WTC11 (cell line): ENCODE measurements around the gene RSRC1. TPM values are rescaled to one million over a fixed set of nuclear protein-coding genes. Genes with fewer than 3 reads are reported as not detected.
"Not testable (repeated sequence)": the region's sequence is repeated elsewhere in the genome, so short reads cannot be mapped to it uniquely, and the experiment has no call there.

Source experiments
- ATAC-seq: fragments of 200-7000 bp; cut with Tn5 transposase; 2 replicates; pipeline ENCODE4 v1.10.0; 2021; ENCODE audit warnings: mild to moderate bottlenecking, moderate library complexity
- CTCF ChIA-PET: fragments of 300-600 bp; sonication (Branson Sonifier 250); formaldehyde crosslinking; loops from one replicate; lab custom pipeline; 2021; ENCODE audit warnings: antibody characterized with exemption; lab: Charles Lee
- POLR2A ChIA-PET: fragments of 350-600 bp; sonication (Branson Sonifier 250); formaldehyde crosslinking; loops from one replicate; lab custom pipeline; 2021; ENCODE audit warnings: antibody characterized with exemption; lab: Charles Lee
- DNase-seq: peaks from one replicate; pipeline ENCODE4 v3.0.0; 2021; ENCODE audit warnings: low spot score
- H3K27ac Mint-ChIP-seq: 2 replicates; pipeline ENCODE4 v1.8.0; 2021; ENCODE audit warnings: mixed read lengths
- H3K27me3 Mint-ChIP-seq: 2 replicates; pipeline ENCODE4 v1.8.0; 2021; ENCODE audit warnings: low read depth, mild to moderate bottlenecking, moderate library complexity, mixed read lengths
- H3K36me3 Mint-ChIP-seq: 2 replicates; pipeline ENCODE4 v1.8.0; 2021; ENCODE audit warnings: mixed read lengths
- H3K4me1 Mint-ChIP-seq: 2 replicates; pipeline ENCODE4 v1.8.0; 2022; ENCODE audit warnings: mixed read lengths
- H3K4me3 Mint-ChIP-seq: 2 replicates; pipeline ENCODE4 v1.8.0; 2021; ENCODE audit warnings: mild to moderate bottlenecking, moderate library complexity, mixed read lengths
- H3K9me3 Mint-ChIP-seq: 2 replicates; pipeline ENCODE4 v1.8.0; 2021; ENCODE audit warnings: mixed read lengths
- ATF1 ChIP-seq: sonication (generic); formaldehyde crosslinking; IDR thresholded peaks from 2 replicates; pipeline ENCODE4 v1.8.1; 2023; ENCODE audit warnings: mild to moderate bottlenecking, moderate library complexity, missing genetic modification reagents
- E2F5 ChIP-seq: sonication (generic); formaldehyde crosslinking; IDR thresholded peaks from 2 replicates; pipeline ENCODE4 v1.8.1; 2022; ENCODE audit warnings: mild to moderate bottlenecking, moderate library complexity, missing genetic modification reagents
- FOXJ3 ChIP-seq: sonication (generic); formaldehyde crosslinking; IDR thresholded peaks from 2 replicates; pipeline ENCODE4 v1.9.0; 2021; ENCODE audit warnings: missing genetic modification reagents, mild to moderate bottlenecking, borderline replicate concordance
- GRHL2 ChIP-seq: fragments of 250-450 bp; sonication (Bioruptor Pico); IDR thresholded peaks from 2 replicates; pipeline ENCODE4 v1.8.0; 2022; ENCODE audit warnings: mild to moderate bottlenecking, moderate library complexity; ENCODE audit not compliant: insufficient replicate concordance, severe bottlenecking
- IRF2 ChIP-seq: sonication (generic); formaldehyde crosslinking; IDR thresholded peaks from 2 replicates; pipeline ENCODE4 v1.8.0; 2022; ENCODE audit warnings: low read depth, missing genetic modification reagents, borderline replicate concordance
- MXD4 ChIP-seq: fragments of 250-450 bp; sonication (Bioruptor Pico); IDR thresholded peaks from 2 replicates; pipeline ENCODE4 v1.8.0; 2021; ENCODE audit warnings: mild to moderate bottlenecking, moderate library complexity, borderline replicate concordance
- MYBL2 ChIP-seq: sonication (generic); formaldehyde crosslinking; IDR thresholded peaks from 2 replicates; pipeline ENCODE4 v1.8.1; 2023; ENCODE audit warnings: mild to moderate bottlenecking, moderate library complexity, missing genetic modification reagents
- NR1H2 ChIP-seq: sonication (generic); formaldehyde crosslinking; IDR thresholded peaks from 2 replicates; pipeline ENCODE4 v1.9.0; 2021; ENCODE audit warnings: mild to moderate bottlenecking, moderate library complexity, missing genetic modification reagents
- OVOL2 ChIP-seq: fragments of 250-450 bp; sonication (Bioruptor Pico); IDR thresholded peaks from 2 replicates; pipeline ENCODE4 v1.9.0; 2021; ENCODE audit warnings: mild to moderate bottlenecking, borderline replicate concordance
- PREB ChIP-seq: sonication (generic); formaldehyde crosslinking; IDR thresholded peaks from 2 replicates; pipeline ENCODE4 v1.8.1; 2022; ENCODE audit warnings: mild to moderate bottlenecking, missing genetic modification reagents, moderate library complexity, borderline replicate concordance
- RORB ChIP-seq: fragments of 250-450 bp; sonication (Bioruptor Pico); IDR thresholded peaks from 2 replicates; pipeline ENCODE4 v1.9.0; 2021; ENCODE audit warnings: mild to moderate bottlenecking
- STAT6 ChIP-seq: sonication (generic); formaldehyde crosslinking; conservative IDR thresholded peaks from 2 replicates; pipeline ENCODE4 v1.8.1; 2023; ENCODE audit warnings: mild to moderate bottlenecking, low read depth, missing genetic modification reagents, moderate library complexity
- TP53 ChIP-seq: sonication (generic); formaldehyde crosslinking; IDR thresholded peaks from 2 replicates; pipeline ENCODE4 v1.8.1; 2023; ENCODE audit warnings: mild to moderate bottlenecking, missing genetic modification reagents
- ZBTB43 ChIP-seq: sonication (generic); formaldehyde crosslinking; IDR thresholded peaks from 2 replicates; pipeline ENCODE4 v1.8.1; 2023; ENCODE audit warnings: mild to moderate bottlenecking, missing genetic modification reagents
- ZNF219 ChIP-seq: sonication (generic); formaldehyde crosslinking; IDR thresholded peaks from 2 replicates; pipeline ENCODE4 v1.8.0; 2023; ENCODE audit warnings: missing genetic modification reagents, mild to moderate bottlenecking, borderline replicate concordance
- total RNA-seq: library from RNA; stranded (reverse); gene quantifications from 3 replicates; pipeline ENCODE4 v1.2.3, GENCODE V29; 2021
- TF ChIP-seq, protein P1 (sequence below): fragments of 250-450 bp; sonication (Bioruptor Pico); conservative IDR thresholded peaks from 2 replicates; pipeline ENCODE4 v1.9.0; 2021; ENCODE audit warnings: mild to moderate bottlenecking
- TF ChIP-seq, protein P2 (sequence below): sonication (generic); formaldehyde crosslinking; IDR thresholded peaks from 2 replicates; pipeline ENCODE4 v1.8.1; 2023; ENCODE audit warnings: mild to moderate bottlenecking, moderate library complexity, missing genetic modification reagents
- TF ChIP-seq, protein P3 (sequence below): fragments of 200-600 bp; IDR thresholded peaks from 2 replicates; pipeline ENCODE4 v1.8.0; 2022; ENCODE audit warnings: antibody characterized with exemption

RSRC1 gene
- total RNA-seq, 1 experiment from 2014 or later, result 21.3 TPM

DNA sequence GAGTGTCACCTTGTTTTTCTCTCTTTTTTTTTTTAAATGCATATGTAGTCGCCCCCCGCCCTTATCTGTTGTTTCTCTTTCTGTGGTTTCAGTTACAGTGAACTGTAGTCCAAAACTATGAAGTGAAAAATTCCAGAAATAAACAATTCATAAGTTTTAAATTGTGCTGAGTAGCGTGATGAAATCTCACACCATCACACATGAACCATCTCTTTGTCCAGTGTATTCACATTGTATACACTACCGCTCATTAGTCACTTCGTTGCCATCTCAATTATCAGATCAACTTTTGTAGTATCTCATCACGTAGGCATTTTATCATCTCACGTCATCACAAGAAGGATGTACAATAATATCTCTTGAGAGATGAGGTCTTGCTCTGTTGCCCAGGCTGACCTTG is 398.6 kb downstream of the RSRC1 start (continued):
- TF ChIP-seq STAT6 (no peak), MXD4 (CRISPR knock-in tag) (no peak), TP53 (CRISPR knock-in tag) (no peak), FOXJ3 (CRISPR knock-in tag) (no peak), ZNF219 (CRISPR knock-in tag) (no peak)
- TF ChIP-seq, all 79 proteins: peak for 0

- CTCF ChIA-PET, result no interaction called here
- H3K27ac Mint-ChIP-seq, result no peak overlapping the region
- no peak for ATAC-seq
- TF ChIP-seq, protein P1, sequence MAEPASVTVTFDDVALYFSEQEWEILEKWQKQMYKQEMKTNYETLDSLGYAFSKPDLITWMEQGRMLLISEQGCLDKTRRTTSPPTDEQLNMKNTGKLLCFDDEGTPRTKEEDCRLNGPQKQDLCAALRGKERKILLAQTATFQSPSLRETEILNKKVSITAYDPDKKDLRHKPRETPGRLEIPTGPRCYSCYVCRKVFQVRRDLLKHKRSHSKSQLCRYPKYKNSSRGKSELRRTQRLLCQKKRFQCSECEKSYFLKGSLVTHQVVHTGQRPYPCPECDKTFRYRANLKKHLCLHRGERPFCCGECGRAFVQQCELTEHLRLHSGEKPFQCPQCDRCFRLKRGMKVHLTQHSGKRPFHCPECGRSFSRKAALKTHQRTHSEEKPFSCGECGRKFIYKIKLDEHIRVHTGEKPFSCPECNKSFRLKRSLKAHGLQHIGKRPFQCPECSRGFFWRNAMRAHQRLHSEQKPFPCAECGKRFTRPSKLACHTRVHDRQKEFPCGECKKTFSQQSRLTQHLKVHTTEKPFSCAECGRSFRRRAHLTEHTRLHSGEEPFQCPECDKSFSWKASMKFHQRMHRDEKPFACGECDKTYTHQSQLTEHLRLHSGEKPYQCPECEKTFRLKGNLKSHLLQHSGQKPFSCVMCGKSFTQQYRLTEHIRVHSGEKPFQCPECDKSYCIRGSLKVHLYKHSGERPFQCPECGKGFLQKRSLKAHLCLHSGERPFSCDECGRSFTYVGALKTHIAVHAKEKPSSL (CRISPR knock-in tag), result no peak
- TF ChIP-seq PREB (no peak), IRF2 (CRISPR knock-in tag) (no peak), MYBL2 (CRISPR knock-in tag) (no peak), ATF1 (CRISPR knock-in tag) (no peak), OVOL2 (CRISPR knock-in tag) (no peak)
- TF ChIP-seq, all 79 proteins: peak for 0
- DNase-seq, result no peak
- Mint-ChIP-seq H3K4me1 (no peaks in the 10 kb centered on the region), H3K36me3 (peaks cover 7% of the 10 kb centered on the region), H3K9me3 (peaks cover 18% of the 10 kb centered on the region), H3K4me3 (no peak overlapping the region), H3K27me3 (no peaks in the 10 kb centered on the region; the same call in 1 of the 2 replicates)
- POLR2A ChIA-PET, result no interaction called here
Measured at GRCh38 chr3:158509891-158510290, 400.0 kb downstream of the RSRC1 start.

DNA sequence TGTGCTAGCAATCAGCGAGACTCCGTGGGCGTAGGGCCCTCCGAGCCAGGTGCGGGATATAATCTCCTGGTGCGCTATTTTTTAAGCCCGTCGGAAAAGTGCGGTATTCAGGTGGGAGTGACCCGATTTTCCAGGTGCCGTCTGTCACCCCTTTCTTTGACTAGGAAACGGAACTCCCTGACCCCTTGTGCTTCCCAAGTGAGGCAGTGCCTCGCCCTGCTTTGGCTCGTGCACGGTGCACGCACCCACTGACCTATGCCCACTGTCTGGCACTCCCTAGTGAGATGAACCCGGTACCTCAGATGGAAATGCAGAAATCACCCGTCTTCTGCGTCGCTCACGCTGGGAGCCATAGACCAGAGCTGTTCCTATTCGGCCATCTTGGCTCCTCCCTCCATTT is 406.8 kb downstream of the RSRC1 start:
- H3K27ac Mint-ChIP-seq, DNase-seq, ATAC-seq, H3K4me1 Mint-ChIP-seq, H3K27me3 Mint-ChIP-seq, POLR2A ChIA-PET, CTCF ChIA-PET, H3K4me3 Mint-ChIP-seq: not testable (repeated sequence)
- H3K9me3 Mint-ChIP-seq, result peaks cover 23% of the 10 kb centered on the region
- H3K36me3 Mint-ChIP-seq, result peaks cover 20% of the 10 kb centered on the region

GRCh38 chr3:158519776-158520175 is 409.9 kb downstream of the RSRC1 start:
- ATAC-seq (no peak), DNase-seq (no peak)
- H3K4me3 Mint-ChIP-seq, result no peak overlapping the region
- H3K36me3 Mint-ChIP-seq, result peaks cover 14% of the 10 kb centered on the region
- H3K4me1 Mint-ChIP-seq, result peaks cover 3% of the 10 kb centered on the region; the same call in 1 of the 2 replicates
- H3K27ac Mint-ChIP-seq, result no peak overlapping the region
- POLR2A ChIA-PET, result no interaction called here
- CTCF ChIA-PET, result no interaction called here
- no peaks in the 10 kb centered on the region for H3K27me3 Mint-ChIP-seq
- peaks cover 20% of the 10 kb centered on the region for H3K9me3 Mint-ChIP-seq
- TF ChIP-seq ZBTB43 (no peak), GRHL2 (CRISPR knock-in tag) (no peak), E2F5 (no peak), RORB (CRISPR knock-in tag) (no peak), NR1H2 (CRISPR knock-in tag) (no peak)
- TF ChIP-seq, protein P2, sequence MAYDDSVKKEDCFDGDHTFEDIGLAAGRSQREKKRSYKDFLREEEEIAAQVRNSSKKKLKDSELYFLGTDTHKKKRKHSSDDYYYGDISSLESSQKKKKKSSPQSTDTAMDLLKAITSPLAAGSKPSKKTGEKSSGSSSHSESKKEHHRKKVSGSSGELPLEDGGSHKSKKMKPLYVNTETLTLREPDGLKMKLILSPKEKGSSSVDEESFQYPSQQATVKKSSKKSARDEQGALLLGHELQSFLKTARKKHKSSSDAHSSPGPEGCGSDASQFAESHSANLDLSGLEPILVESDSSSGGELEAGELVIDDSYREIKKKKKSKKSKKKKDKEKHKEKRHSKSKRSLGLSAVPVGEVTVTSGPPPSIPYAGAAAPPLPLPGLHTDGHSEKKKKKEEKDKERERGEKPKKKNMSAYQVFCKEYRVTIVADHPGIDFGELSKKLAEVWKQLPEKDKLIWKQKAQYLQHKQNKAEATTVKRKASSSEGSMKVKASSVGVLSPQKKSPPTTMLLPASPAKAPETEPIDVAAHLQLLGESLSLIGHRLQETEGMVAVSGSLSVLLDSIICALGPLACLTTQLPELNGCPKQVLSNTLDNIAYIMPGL (CRISPR knock-in tag), result no peak
- TF ChIP-seq, protein P3, sequence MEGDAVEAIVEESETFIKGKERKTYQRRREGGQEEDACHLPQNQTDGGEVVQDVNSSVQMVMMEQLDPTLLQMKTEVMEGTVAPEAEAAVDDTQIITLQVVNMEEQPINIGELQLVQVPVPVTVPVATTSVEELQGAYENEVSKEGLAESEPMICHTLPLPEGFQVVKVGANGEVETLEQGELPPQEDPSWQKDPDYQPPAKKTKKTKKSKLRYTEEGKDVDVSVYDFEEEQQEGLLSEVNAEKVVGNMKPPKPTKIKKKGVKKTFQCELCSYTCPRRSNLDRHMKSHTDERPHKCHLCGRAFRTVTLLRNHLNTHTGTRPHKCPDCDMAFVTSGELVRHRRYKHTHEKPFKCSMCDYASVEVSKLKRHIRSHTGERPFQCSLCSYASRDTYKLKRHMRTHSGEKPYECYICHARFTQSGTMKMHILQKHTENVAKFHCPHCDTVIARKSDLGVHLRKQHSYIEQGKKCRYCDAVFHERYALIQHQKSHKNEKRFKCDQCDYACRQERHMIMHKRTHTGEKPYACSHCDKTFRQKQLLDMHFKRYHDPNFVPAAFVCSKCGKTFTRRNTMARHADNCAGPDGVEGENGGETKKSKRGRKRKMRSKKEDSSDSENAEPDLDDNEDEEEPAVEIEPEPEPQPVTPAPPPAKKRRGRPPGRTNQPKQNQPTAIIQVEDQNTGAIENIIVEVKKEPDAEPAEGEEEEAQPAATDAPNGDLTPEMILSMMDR, result no peak
